ENCODE data around the gene MYOG.

MYOG gene

GRCh38 chr1:203085528-203086406 is at the start of gene MYOG:
Gene MYOG (minus strand): TSS chr1:203086012. CDS start chr1:203085961, 51 bp downstream.
- DNase-seq (ENCODE audit: low spot score), result no peak

GRCh38 chr1:203133970-203134725 is 48.3 kb upstream of the MYOG start:
- no peak for DNase-seq (ENCODE audit: low spot score)

GRCh38 chr1:203131548-203132200 is 45.9 kb upstream of the MYOG start:
- DNase-seq (ENCODE audit: low spot score), result no peak

GRCh38 chr1:203130358-203130985 is 44.7 kb upstream of the MYOG start:
- no peak for DNase-seq (ENCODE audit: low spot score)

- no peak for DNase-seq (ENCODE audit: low spot score)
These were observed 43.9 kb upstream of the MYOG start for GRCh38 chr1:203129501-203130231.

- no peak for DNase-seq (ENCODE audit: low spot score)
These were observed 43.1 kb upstream of the MYOG start for GRCh38 chr1:203128716-203129500.

GRCh38 chr1:203128431-203128715 is 42.6 kb upstream of the MYOG start:
- DNase-seq (ENCODE audit: low spot score), result no peak

- DNase-seq (ENCODE audit: low spot score), result peak; percentile 81
These were observed 42.0 kb upstream of the MYOG start, which contains the start of gene ADORA1 for GRCh38 chr1:203127666-203128430. Gene ADORA1 (plus strand): TSS chr1:203127726. CDS start chr1:203128842, 1,116 bp downstream.

- peak; percentile 47 for DNase-seq (ENCODE audit: low spot score)
These were observed 41.3 kb upstream of the MYOG start for GRCh38 chr1:203126866-203127665.

GRCh38 chr1:203126151-203126865 is 40.5 kb upstream of the MYOG start:
- DNase-seq (ENCODE audit: low spot score), result peak; percentile 49

- DNase-seq (ENCODE audit: low spot score), result peak; percentile 25
These were observed 38.9 kb upstream of the MYOG start for GRCh38 chr1:203124546-203125317.

- DNase-seq (ENCODE audit: low spot score), result no peak
These were observed 38.2 kb upstream of the MYOG start for GRCh38 chr1:203124011-203124410.

GRCh38 chr1:203122159-203122558 is 36.3 kb upstream of the MYOG start:
- DNase-seq (ENCODE audit: low spot score), result no peak

- DNase-seq (ENCODE audit: low spot score), result no peak
These were observed 35.6 kb upstream of the MYOG start for GRCh38 chr1:203121186-203122015.

GRCh38 chr1:203120325-203121153 is 34.7 kb upstream of the MYOG start:
- DNase-seq (ENCODE audit: low spot score), result no peak
